Neural progenitor cell (in vitro differentiated cells): ENCODE measurements around the gene PLIN3. TPM values are rescaled to one million over a fixed set of nuclear protein-coding genes. Genes with fewer than 3 reads are reported as not detected.
"Not testable (repeated sequence)": the region's sequence is repeated elsewhere in the genome, so short reads cannot be mapped to it uniquely, and the experiment has no call there.

Experiments
- DNase-seq: peaks from one replicate; pipeline ENCODE4 v3.0.0-alpha.2; 2016; ENCODE audit warnings: low spot score
- H2AFZ ChIP-seq: fragments of 200-600 bp; sonication (generic); replicated peaks from 2 replicates; pipeline ENCODE4 v1.6.1; 2016; ENCODE audit warnings: antibody characterized with exemption
- H3F3A ChIP-seq: fragments of 200-600 bp; sonication (generic); 2 replicates; pipeline ENCODE4 v1.6.1; 2016; ENCODE audit warnings: antibody characterized with exemption, low read depth
- H3K27ac ChIP-seq: fragments of 200-600 bp; sonication (generic); 2 replicates; pipeline ENCODE4 v1.5.1; 2016; ENCODE audit warnings: mild to moderate bottlenecking
- H3K27me3 ChIP-seq: fragments of 200-600 bp; sonication (generic); 2 replicates; pipeline ENCODE4 v1.6.1; 2016; ENCODE audit warnings: mild to moderate bottlenecking, moderate library complexity
- H3K36me3 ChIP-seq: fragments of 200-600 bp; sonication (generic); 2 replicates; pipeline ENCODE4 v1.5.1; 2016
- H3K4me1 ChIP-seq: fragments of 200-600 bp; sonication (generic); 2 replicates; pipeline ENCODE4 v1.6.1; 2016; ENCODE audit warnings: mixed run types
- H3K4me2 ChIP-seq: fragments of 200-600 bp; sonication (generic); 2 replicates; pipeline ENCODE4 v1.6.1; 2016
- H3K4me3 ChIP-seq: fragments of 200-600 bp; sonication (generic); 2 replicates; pipeline ENCODE4 v1.5.1; 2016
- H3K79me2 ChIP-seq: fragments of 200-600 bp; sonication (generic); 2 replicates; pipeline ENCODE4 v1.6.1; 2016; ENCODE audit warnings: low read depth
- H3K9ac ChIP-seq: fragments of 200-600 bp; sonication (generic); 2 replicates; pipeline ENCODE4 v1.6.1; 2016
- H3K9me3 ChIP-seq: fragments of 200-600 bp; sonication (generic); 2 replicates; pipeline ENCODE4 v1.5.1; 2016; ENCODE audit warnings: low read depth
- H4K20me1 ChIP-seq: fragments of 200-600 bp; sonication (generic); 2 replicates; pipeline ENCODE4 v1.6.1; 2016; ENCODE audit warnings: low read depth
- H3K27ac Mint-ChIP-seq: 3 replicates; pipeline ENCODE4 v1.8.0; 2021; ENCODE audit warnings: mixed read lengths
- H3K27me3 Mint-ChIP-seq: 2 replicates; pipeline ENCODE4 v1.8.0; 2022; ENCODE audit warnings: low read depth, mild to moderate bottlenecking, inconsistent platforms, moderate library complexity, mixed read lengths; ENCODE audit not compliant: insufficient read depth
- H3K36me3 Mint-ChIP-seq: 3 replicates; pipeline ENCODE4 v1.8.0; 2021; ENCODE audit warnings: mixed read lengths
- H3K4me1 Mint-ChIP-seq: 3 replicates; pipeline ENCODE4 v1.8.0; 2021; ENCODE audit warnings: mixed read lengths
- H3K4me3 Mint-ChIP-seq: 3 replicates; pipeline ENCODE4 v1.8.0; 2021; ENCODE audit warnings: mild to moderate bottlenecking, moderate library complexity, mixed read lengths
- H3K9me3 Mint-ChIP-seq: 3 replicates; pipeline ENCODE4 v1.8.0; 2020; ENCODE audit warnings: mixed read lengths
- CTCF ChIP-seq: fragments of 200-600 bp; sonication (generic); IDR thresholded peaks from 2 replicates; pipeline ENCODE4 v1.5.1; 2017; ENCODE audit warnings: antibody characterized with exemption, mild to moderate bottlenecking
- EZH2 ChIP-seq: fragments of 200-600 bp; sonication (generic); IDR thresholded peaks from 2 replicates; pipeline ENCODE4 v1.6.1; 2017; ENCODE audit warnings: antibody characterized with exemption, mild to moderate bottlenecking, moderate library complexity
- EZH2phosphoT487 ChIP-seq: fragments of 200-600 bp; sonication (generic); IDR thresholded peaks from 2 replicates; pipeline ENCODE4 v1.6.1; 2017; ENCODE audit warnings: antibody characterized with exemption
- total RNA-seq: library from RNA; depleted of rRNA; stranded (reverse); fragments of >200 nt; gene quantifications from 2 replicates; pipeline ENCODE4 v1.2.3, GENCODE V29; 2015; ENCODE audit warnings: low replicate concordance

Gene PLIN3
- total RNA-seq, 1 donor from 2014 or later = 49.7 TPM

DNA sequence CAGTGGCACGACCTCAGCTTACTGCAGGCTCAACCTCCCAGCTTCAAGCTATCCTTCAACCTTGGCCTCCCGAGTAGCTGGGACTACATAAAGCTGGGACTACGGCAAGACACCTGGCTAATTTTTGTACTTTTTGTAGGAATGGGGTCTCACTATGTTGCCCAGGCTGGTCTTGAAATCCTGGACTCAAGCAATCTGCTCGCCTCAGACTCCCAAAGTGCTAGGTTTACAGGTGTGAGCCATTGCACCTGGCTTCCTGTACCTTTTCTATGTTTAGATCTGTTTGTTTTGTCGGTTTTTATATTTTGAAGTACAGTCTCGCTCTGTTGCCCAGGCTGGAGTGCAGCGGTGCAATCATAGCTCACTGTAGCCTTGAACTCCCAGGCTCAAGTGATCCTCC is 18.4 kb downstream of the PLIN3 start:
- no peaks in the 10 kb centered on the region for H3K79me2 ChIP-seq
- H3K4me3 ChIP-seq = no peak overlapping the region
- no peak for DNase-seq
- H3K9ac ChIP-seq = no peak overlapping the region
- H3K27ac Mint-ChIP-seq = no peak overlapping the region
- H3K4me3 Mint-ChIP-seq = no peak overlapping the region
- no peaks in the 10 kb centered on the region for H3K9me3 ChIP-seq
- H3K36me3 Mint-ChIP-seq = peaks cover 11% of the 10 kb centered on the region
- no peaks in the 10 kb centered on the region for H4K20me1 ChIP-seq
- H2AFZ ChIP-seq = no peak overlapping the region
- H3K36me3 ChIP-seq = no peaks in the 10 kb centered on the region
- no peak overlapping the region for H3K4me2 ChIP-seq
- TF ChIP-seq CTCF = no peak
- TF ChIP-seq EZH2 = no peak
- no peak for TF ChIP-seq EZH2phosphoT487
- peaks cover 2% of the 10 kb centered on the region for H3K27me3 Mint-ChIP-seq
- H3K4me1 Mint-ChIP-seq = no peaks in the 10 kb centered on the region
- H3K27me3 ChIP-seq = no peaks in the 10 kb centered on the region
- H3F3A ChIP-seq = no peaks in the 10 kb centered on the region
- no peaks in the 10 kb centered on the region for H3K4me1 ChIP-seq
- no peak overlapping the region for H3K27ac ChIP-seq
- no peaks in the 10 kb centered on the region for H3K9me3 Mint-ChIP-seq

GRCh38 chr19:4847190-4847973 is 20.1 kb downstream of the PLIN3 start:
- H3K27me3 ChIP-seq = no peaks in the 10 kb centered on the region
- Mint-ChIP-seq H3K4me3 (no peak overlapping the region), H3K27ac (no peak overlapping the region), H3K9me3 (no peaks in the 10 kb centered on the region), H3K36me3 (peaks cover 11% of the 10 kb centered on the region), H3K4me1 (no peaks in the 10 kb centered on the region), H3K27me3 (peaks cover 2% of the 10 kb centered on the region)
- H3K9ac ChIP-seq = no peak overlapping the region
- H3F3A ChIP-seq = no peaks in the 10 kb centered on the region
- H3K4me3 ChIP-seq = no peak overlapping the region
- no peak for DNase-seq
- no peaks in the 10 kb centered on the region for H3K4me1 ChIP-seq
- no peaks in the 10 kb centered on the region for H3K36me3 ChIP-seq
- H4K20me1 ChIP-seq = no peaks in the 10 kb centered on the region
- H3K27ac ChIP-seq = no peak overlapping the region
- no peak overlapping the region for H2AFZ ChIP-seq
- no peak for TF ChIP-seq EZH2
- no peak for TF ChIP-seq EZH2phosphoT487
- TF ChIP-seq CTCF = no peak
- no peaks in the 10 kb centered on the region for H3K9me3 ChIP-seq
- H3K4me2 ChIP-seq = no peak overlapping the region
- no peaks in the 10 kb centered on the region for H3K79me2 ChIP-seq

DNA sequence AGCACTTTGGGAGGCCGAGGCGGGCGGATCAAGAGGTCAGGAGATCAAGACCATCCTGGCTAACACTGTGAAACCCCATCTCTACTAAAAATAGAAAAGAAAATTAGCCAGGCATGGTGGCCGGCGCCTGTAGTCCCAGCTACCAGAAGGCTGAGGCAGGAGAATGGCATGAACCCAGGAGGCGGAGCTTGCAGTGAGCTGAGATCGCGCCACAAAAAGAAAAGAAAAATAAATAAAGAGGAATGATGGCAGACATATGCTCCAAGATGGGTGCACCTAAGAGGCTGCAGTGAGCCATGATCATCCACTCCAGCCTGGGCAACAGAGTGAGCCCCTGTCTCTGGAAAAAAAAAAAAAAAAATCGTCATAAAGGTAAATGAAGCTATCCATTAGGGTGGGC is 21.5 kb downstream of the PLIN3 start:
- H3K36me3 ChIP-seq, H3K27ac Mint-ChIP-seq, H3K79me2 ChIP-seq: not testable (repeated sequence)

GRCh38 chr19:4844348-4845179 is 22.9 kb downstream of the PLIN3 start:
- Mint-ChIP-seq H3K9me3 (no peaks in the 10 kb centered on the region), H3K27ac (no peak overlapping the region), H3K36me3 (peaks cover 21% of the 10 kb centered on the region), H3K4me1 (no peaks in the 10 kb centered on the region), H3K27me3 (peaks cover 5% of the 10 kb centered on the region), H3K4me3 (no peak overlapping the region)
- Histone ChIP-seq H3K4me3 (no peak overlapping the region), H3K79me2 (no peaks in the 10 kb centered on the region), H3K9ac (no peak overlapping the region), H3K36me3 (no peaks in the 10 kb centered on the region), H3K9me3 (no peaks in the 10 kb centered on the region), H3K4me1 (no peaks in the 10 kb centered on the region), H3K27ac (no peak overlapping the region), H2AFZ (no peak overlapping the region), H4K20me1 (no peaks in the 10 kb centered on the region), H3K4me2 (no peak overlapping the region), H3F3A (no peaks in the 10 kb centered on the region), H3K27me3 (no peaks in the 10 kb centered on the region)
- no peak for TF ChIP-seq EZH2phosphoT487
- TF ChIP-seq CTCF = no peak
- no peak for TF ChIP-seq EZH2
- DNase-seq = no peak

More for the DNA sequence above, 21.5 kb downstream of the PLIN3 start:
- H3K9me3 Mint-ChIP-seq, H4K20me1 ChIP-seq, H3K4me1 Mint-ChIP-seq, H3K4me2 ChIP-seq, H3K9me3 ChIP-seq, H3K27me3 Mint-ChIP-seq, H3K4me1 ChIP-seq, H3K27me3 ChIP-seq, H3K4me3 ChIP-seq, H2AFZ ChIP-seq, DNase-seq, H3K27ac ChIP-seq, H3K9ac ChIP-seq, H3K4me3 Mint-ChIP-seq, H3F3A ChIP-seq: not testable (repeated sequence)
- peaks cover 14% of the 10 kb centered on the region for H3K36me3 Mint-ChIP-seq
